Transverse colon (tissue), 4 donors: Measurements from ENCODE around the gene GFRA1.

Experiments
- CTCF ChIP-seq, 5 experiments: fragments of 200-600 bp in 3 of 5; fragments of 450-650 bp in 2 of 5; sonication (generic) in 3 of 5; IDR thresholded peaks; 1 replicate in 2 of 5; 2 replicates in 3 of 5; pipeline ENCODE4 v1.5.1; 2016 to 2017; ENCODE audit warnings: antibody characterized with exemption in 5 of 5, inconsistent platforms in 3 of 5, mild to moderate bottlenecking in 2 of 5, moderate library complexity in 1 of 5
- POLR2AphosphoS5 ChIP-seq, 3 donors: sonication (generic); formaldehyde crosslinking; IDR thresholded peaks; one replicate each; pipeline ENCODE4 v1.6.1; 2016; ENCODE audit warnings: antibody characterized with exemption in 3 of 3

- TF ChIP-seq POLR2AphosphoS5 (IDR thresholded peaks at IDR 0.05) (no peak), CTCF (IDR thresholded peaks at IDR 0.05) (no peak)
These were observed 8.8 kb upstream of the GFRA1 start for GRCh38 chr10:116281775-116282174.
